Naive thymus-derived CD8-positive, alpha-beta T cell (primary cell): ENCODE results near the gene UBE2Q2. TPM values are rescaled to one million over a fixed set of nuclear protein-coding genes. Genes with fewer than 3 reads are reported as not detected.
"Not testable (repeated sequence)": the region's sequence is repeated elsewhere in the genome, so short reads cannot be mapped to it uniquely, and the experiment has no call there.

Source experiments
- ATAC-seq, 2 donors: fragments of 150-1000 bp; cut with Tn5 transposase in 1 of 2; sonication (Bioruptor Pico), chemical (Tn5 transposase) in 1 of 2; 1 replicate in 1 of 2; 2 replicates in 1 of 2; pipeline ENCODE4 v1.10.0; 2021; ENCODE audit warnings: mild to moderate bottlenecking in 2 of 2, moderate library complexity in 2 of 2
- POLR2A ChIA-PET: fragments of 350-600 bp; sonication (Branson Sonifier 250); formaldehyde crosslinking; loops from one replicate; lab custom pipeline; 2021; ENCODE audit warnings: antibody characterized with exemption; lab: Charles Lee
- DNase-seq, 10 donors: peaks; one replicate each; pipeline versions ENCODE4 v3.0.0 to v3.0.0-alpha.2; 2020 to 2022
- H3K27ac Mint-ChIP-seq, 10 donors: one replicate each; pipeline ENCODE4 v1.8.0; 2020 to 2022; ENCODE audit warnings: mild to moderate bottlenecking in 10 of 10, mixed read lengths in 10 of 10, moderate library complexity in 4 of 10, inconsistent platforms in 1 of 10
- H3K27me3 Mint-ChIP-seq, 5 donors: one replicate each; pipeline ENCODE4 v1.8.0; 2021 to 2022; ENCODE audit warnings: mixed read lengths in 5 of 5
- H3K36me3 Mint-ChIP-seq, 3 donors: one replicate each; pipeline ENCODE4 v1.8.0; 2020 to 2022; ENCODE audit warnings: mixed read lengths in 3 of 3, mild to moderate bottlenecking in 2 of 3, inconsistent platforms in 1 of 3
- H3K4me1 Mint-ChIP-seq, 4 donors: one replicate each; pipeline ENCODE4 v1.8.0; 2021 to 2022; ENCODE audit warnings: mixed read lengths in 4 of 4
- H3K4me3 Mint-ChIP-seq, 10 donors: one replicate each; pipeline ENCODE4 v1.8.0; 2020 to 2022; ENCODE audit warnings: mild to moderate bottlenecking in 10 of 10, mixed read lengths in 10 of 10, moderate library complexity in 6 of 10, inconsistent platforms in 1 of 10
- H3K9me3 Mint-ChIP-seq, 9 donors: one replicate each; pipeline ENCODE4 v1.8.0; 2020 to 2022; ENCODE audit warnings: mixed read lengths in 9 of 9, mild to moderate bottlenecking in 3 of 9, inconsistent platforms in 1 of 9, moderate library complexity in 1 of 9
- polyA plus RNA-seq, 3 donors: library from polyadenylated mRNA; unstranded; fragments of 300-500 nt; fragmentation: Illumina TruSeq; gene quantifications; one replicate each; pipeline ENCODE4 v1.2.3, GENCODE V29; 2021
- total RNA-seq, 8 experiments: library from RNA in 2 of 8; stranded (reverse) in 2 of 8; gene quantifications; one replicate each; pipeline ENCODE4 v1.2.3 and lab custom pipeline; 2021 to 2026

The UBE2Q2 gene
- total and polyA plus RNA-seq, 5 experiments from 2014 or later: 18.7 to 27.3 (median 25.7) TPM

GRCh38 chr15:75851566-75851965 lies 8.3 kb downstream of the UBE2Q2 start:
- H3K36me3 Mint-ChIP-seq: peaks cover 0 to 30% (median 6%) of the 10 kb centered on the region in 3 donors
- H3K9me3 Mint-ChIP-seq, DNase-seq, H3K27ac Mint-ChIP-seq, H3K4me3 Mint-ChIP-seq, ATAC-seq, H3K27me3 Mint-ChIP-seq, POLR2A ChIA-PET: not testable (repeated sequence)
- H3K4me1 Mint-ChIP-seq: peaks cover 21 to 65% (median 58%) of the 10 kb centered on the region in 4 donors

- no peaks in the 10 kb centered on the region for H3K9me3 Mint-ChIP-seq
- no peaks in the 10 kb centered on the region for H3K27me3 Mint-ChIP-seq
- H3K27ac Mint-ChIP-seq: peak overlapping the region in 1 of 10 donors; percentile 9
- H3K36me3 Mint-ChIP-seq: peaks cover 0 to 77% (median 16%) of the 10 kb centered on the region in 3 donors
- no peak for DNase-seq
- H3K4me3 Mint-ChIP-seq: no peak overlapping the region
- ATAC-seq: no peak
- POLR2A ChIA-PET: no interaction called here
- peaks cover 17 to 33% (median 27%) of the 10 kb centered on the region in 4 donors for H3K4me1 Mint-ChIP-seq
Measured at GRCh38 chr15:75857886-75858285, 14.6 kb downstream of the UBE2Q2 start.

- H3K9me3 Mint-ChIP-seq: no peaks in the 10 kb centered on the region
- ATAC-seq (no peak), DNase-seq (no peak)
- no peak overlapping the region for H3K4me3 Mint-ChIP-seq
- peaks cover 0 to 87% (median 22%) of the 10 kb centered on the region in 3 donors for H3K36me3 Mint-ChIP-seq
- peaks cover 19 to 44% (median 43%) of the 10 kb centered on the region in 4 donors for H3K4me1 Mint-ChIP-seq
- POLR2A ChIA-PET: interaction anchor here (0.8 kb wide), 1 partner anchor 438 kb away, joined by 4 read pairs; no protein-coding TSS in a partner anchor
- no peaks in the 10 kb centered on the region for H3K27me3 Mint-ChIP-seq
- H3K27ac Mint-ChIP-seq: no peak overlapping the region
Measured at GRCh38 chr15:75861750-75862402, 18.6 kb downstream of the UBE2Q2 start.

GRCh38 chr15:75862796-75863195 lies 19.5 kb downstream of the UBE2Q2 start:
- POLR2A ChIA-PET: interaction anchor here (0.8 to 1.1 kb wide), 2 partner anchors 62 to 439 kb away, joined by 3 to 4 read pairs; no protein-coding TSS in a partner anchor
- peak overlapping the region in 1 of 10 donors; percentile 16 for H3K4me3 Mint-ChIP-seq
- H3K36me3 Mint-ChIP-seq: peaks cover 0 to 94% (median 22%) of the 10 kb centered on the region in 3 donors
- peaks cover 19 to 53% (median 50%) of the 10 kb centered on the region in 4 donors for H3K4me1 Mint-ChIP-seq
- ATAC-seq (no peak), DNase-seq (no peak)
- no peak overlapping the region for H3K27ac Mint-ChIP-seq
- H3K9me3 Mint-ChIP-seq: no peaks in the 10 kb centered on the region
- no peaks in the 10 kb centered on the region for H3K27me3 Mint-ChIP-seq

GRCh38 chr15:75864213-75865059 lies 21.2 kb downstream of the UBE2Q2 start:
- H3K27ac Mint-ChIP-seq: peak overlapping the region in 1 of 10 donors; percentile 34
- peaks cover 9 to 53% (median 37%) of the 10 kb centered on the region in 4 donors for H3K4me1 Mint-ChIP-seq
- POLR2A ChIA-PET: no interaction called here

GRCh38 chr15:75866045-75866444 lies 22.8 kb downstream of the UBE2Q2 start:
- peaks cover 10 to 46% (median 35%) of the 10 kb centered on the region in 4 donors for H3K4me1 Mint-ChIP-seq
- H3K36me3 Mint-ChIP-seq: peaks cover 0 to 84% (median 20%) of the 10 kb centered on the region in 3 donors
- ATAC-seq, H3K4me3 Mint-ChIP-seq, H3K9me3 Mint-ChIP-seq, DNase-seq, H3K27me3 Mint-ChIP-seq, POLR2A ChIA-PET: not testable (repeated sequence)
- H3K27ac Mint-ChIP-seq: peak overlapping the region in 3 of 10 donors; percentile 9 to 75 (median 67)

More at GRCh38 chr15:75864213-75865059, 21.2 kb downstream of the UBE2Q2 start:
- H3K9me3 Mint-ChIP-seq: no peaks in the 10 kb centered on the region
- ATAC-seq (no peak), DNase-seq (no peak)
- no peaks in the 10 kb centered on the region for H3K27me3 Mint-ChIP-seq
- H3K4me3 Mint-ChIP-seq: no peak overlapping the region
- peaks cover 0 to 87% (median 18%) of the 10 kb centered on the region in 3 donors for H3K36me3 Mint-ChIP-seq

- H3K36me3 Mint-ChIP-seq: peaks cover 0 to 80% (median 17%) of the 10 kb centered on the region in 3 donors
- no peak for ATAC-seq
- POLR2A ChIA-PET: no interaction called here
Measured at GRCh38 chr15:75866916-75867315, 23.7 kb downstream of the UBE2Q2 start.

GRCh38 chr15:75867449-75867848 lies 24.2 kb downstream of the UBE2Q2 start:
- no peaks in the 10 kb centered on the region for H3K9me3 Mint-ChIP-seq
- H3K36me3 Mint-ChIP-seq: peaks cover 0 to 79% (median 15%) of the 10 kb centered on the region in 3 donors
- H3K27ac Mint-ChIP-seq: peak overlapping the region in 3 of 10 donors; percentile 37 to 68 (median 55)

More at GRCh38 chr15:75866916-75867315, 23.7 kb downstream of the UBE2Q2 start:
- Mint-ChIP-seq H3K4me1 (peaks cover 12 to 48% (median 33%) of the 10 kb centered on the region in 4 donors), H3K4me3 (peak overlapping the region in 1 of 10 donors; percentile 61), H3K27me3 (no peaks in the 10 kb centered on the region), H3K9me3 (no peaks in the 10 kb centered on the region), H3K27ac (peak overlapping the region in 3 of 10 donors; percentile 55 to 68 (median 67))
- DNase-seq: no peak

GRCh38 chr15:75868019-75868418 lies 24.8 kb downstream of the UBE2Q2 start:
- no peak for ATAC-seq
- POLR2A ChIA-PET: no interaction called here
- Mint-ChIP-seq H3K4me1 (peaks cover 14 to 48% (median 32%) of the 10 kb centered on the region in 4 donors), H3K9me3 (no peaks in the 10 kb centered on the region), H3K27ac (peak overlapping the region in 1 of 10 donors; percentile 68), H3K36me3 (peaks cover 0 to 76% (median 15%) of the 10 kb centered on the region in 3 donors), H3K27me3 (no peaks in the 10 kb centered on the region), H3K4me3 (no peak overlapping the region)
- no peak for DNase-seq

More at GRCh38 chr15:75867449-75867848, 24.2 kb downstream of the UBE2Q2 start:
- H3K4me1 Mint-ChIP-seq: peaks cover 14 to 48% (median 33%) of the 10 kb centered on the region in 4 donors
- POLR2A ChIA-PET: no interaction called here
- H3K27me3 Mint-ChIP-seq: no peaks in the 10 kb centered on the region
- ATAC-seq (no peak), DNase-seq (no peak)
- H3K4me3 Mint-ChIP-seq: peak overlapping the region in 1 of 10 donors; percentile 61

- Mint-ChIP-seq H3K36me3 (peaks cover 0 to 76% (median 25%) of the 10 kb centered on the region in 3 donors), H3K27me3 (no peaks in the 10 kb centered on the region), H3K27ac (no peak overlapping the region), H3K9me3 (no peaks in the 10 kb centered on the region), H3K4me1 (peaks cover 14 to 49% (median 27%) of the 10 kb centered on the region in 4 donors), H3K4me3 (no peak overlapping the region)
- POLR2A ChIA-PET: no interaction called here
- DNase-seq (no peak), ATAC-seq (no peak)
Measured at GRCh38 chr15:75869446-75869845, 26.2 kb downstream of the UBE2Q2 start.

- ATAC-seq, DNase-seq, H3K4me3 Mint-ChIP-seq, POLR2A ChIA-PET, H3K27me3 Mint-ChIP-seq, H3K9me3 Mint-ChIP-seq, H3K27ac Mint-ChIP-seq: not testable (repeated sequence)
- peaks cover 8 to 35% (median 11%) of the 10 kb centered on the region in 4 donors for H3K4me1 Mint-ChIP-seq
- peaks cover 0 to 76% (median 22%) of the 10 kb centered on the region in 3 donors for H3K36me3 Mint-ChIP-seq
Measured at GRCh38 chr15:75871589-75871988, 28.3 kb downstream of the UBE2Q2 start.

- Mint-ChIP-seq H3K4me3 (no peak overlapping the region), H3K36me3 (peaks cover 0 to 71% (median 22%) of the 10 kb centered on the region in 3 donors)
- DNase-seq: no peak
Measured at GRCh38 chr15:75872403-75872990, 29.2 kb downstream of the UBE2Q2 start.

More at GRCh38 chr15:75872403-75872990, 29.2 kb downstream of the UBE2Q2 start:
- Mint-ChIP-seq H3K9me3 (no peaks in the 10 kb centered on the region), H3K27ac (no peak overlapping the region), H3K4me1 (peaks cover 2 to 26% (median 7%) of the 10 kb centered on the region in 4 donors), H3K27me3 (no peaks in the 10 kb centered on the region)
- ATAC-seq: no peak
- POLR2A ChIA-PET: interaction anchor here (0.7 kb wide), 1 partner anchor 1122 kb away, joined by 6 read pairs; no protein-coding TSS in a partner anchor
